ENCODE results near the gene UST.

The UST gene

GRCh38 chr6:148945301-148946021, 198.6 kb downstream of the UST start:
- no peak for DNase-seq
- in situ Hi-C loops (cut with HindIII; ENCODE audit: low pct_ligation_motif_present, low sequenced_read_pairs): no loop called here
- no peak overlapping the region for H3K27ac ChIP-seq
- H3K36me3 ChIP-seq (replicated peaks): no peaks in the 10 kb centered on the region
- no peaks in the 10 kb centered on the region for H3K27me3 ChIP-seq (replicated peaks)
- no peak overlapping the region for H3K4me3 ChIP-seq (ENCODE audit: low read depth, low read length)
- no peak for TF ChIP-seq CTCF (IDR thresholded peaks at IDR 0.05; ENCODE audit: low read depth, low read length, missing control alignments)

- in situ Hi-C loops (cut with HindIII; ENCODE audit: low pct_ligation_motif_present, low sequenced_read_pairs): no loop called here
- DNase-seq: peak; percentile 84
- Histone ChIP-seq H3K4me3 (ENCODE audit: low read depth, low read length) (no peak overlapping the region), H3K27ac (no peak overlapping the region), H3K27me3 (replicated peaks) (no peaks in the 10 kb centered on the region), H3K36me3 (replicated peaks) (no peaks in the 10 kb centered on the region)
- TF ChIP-seq CTCF (IDR thresholded peaks at IDR 0.05; ENCODE audit: low read depth, low read length, missing control alignments): peak; percentile 90
These were observed 201.0 kb downstream of the UST start for GRCh38 chr6:148947621-148948444.

GRCh38 chr6:148951662-148952061, 204.8 kb downstream of the UST start:
- no peak for TF ChIP-seq CTCF (IDR thresholded peaks at IDR 0.05; ENCODE audit: low read depth, low read length, missing control alignments)
- in situ Hi-C loops (cut with HindIII; ENCODE audit: low pct_ligation_motif_present, low sequenced_read_pairs): no loop called here
- no peaks in the 10 kb centered on the region for H3K27me3 ChIP-seq (replicated peaks)
- H3K36me3 ChIP-seq (replicated peaks): no peaks in the 10 kb centered on the region
- no peak for DNase-seq
- no peak overlapping the region for H3K4me3 ChIP-seq (ENCODE audit: low read depth, low read length)
- no peak overlapping the region for H3K27ac ChIP-seq

- in situ Hi-C loops (cut with HindIII; ENCODE audit: low pct_ligation_motif_present, low sequenced_read_pairs): no loop called here
- no peak for TF ChIP-seq CTCF (IDR thresholded peaks at IDR 0.05; ENCODE audit: low read depth, low read length, missing control alignments)
- no peak overlapping the region for H3K27ac ChIP-seq
- no peak for DNase-seq
- no peak overlapping the region for H3K4me3 ChIP-seq (ENCODE audit: low read depth, low read length)
- no peaks in the 10 kb centered on the region for H3K36me3 ChIP-seq (replicated peaks)
- no peaks in the 10 kb centered on the region for H3K27me3 ChIP-seq (replicated peaks)
These were observed 205.6 kb downstream of the UST start for GRCh38 chr6:148952147-148953035.

GRCh38 chr6:148954461-148954860, 207.6 kb downstream of the UST start:
- no peaks in the 10 kb centered on the region for H3K36me3 ChIP-seq (replicated peaks)
- DNase-seq: no peak
- H3K4me3 ChIP-seq (ENCODE audit: low read depth, low read length): no peak overlapping the region
- in situ Hi-C loops (cut with HindIII; ENCODE audit: low pct_ligation_motif_present, low sequenced_read_pairs): no loop called here
- TF ChIP-seq CTCF (IDR thresholded peaks at IDR 0.05; ENCODE audit: low read depth, low read length, missing control alignments): no peak
- no peaks in the 10 kb centered on the region for H3K27me3 ChIP-seq (replicated peaks)
- H3K27ac ChIP-seq: no peak overlapping the region
